Measurements from ENCODE around the gene AVEN.
A peak's percentile ranks its signal among the peaks of the same experiment; 100 is the strongest.

Gene AVEN

DNA sequence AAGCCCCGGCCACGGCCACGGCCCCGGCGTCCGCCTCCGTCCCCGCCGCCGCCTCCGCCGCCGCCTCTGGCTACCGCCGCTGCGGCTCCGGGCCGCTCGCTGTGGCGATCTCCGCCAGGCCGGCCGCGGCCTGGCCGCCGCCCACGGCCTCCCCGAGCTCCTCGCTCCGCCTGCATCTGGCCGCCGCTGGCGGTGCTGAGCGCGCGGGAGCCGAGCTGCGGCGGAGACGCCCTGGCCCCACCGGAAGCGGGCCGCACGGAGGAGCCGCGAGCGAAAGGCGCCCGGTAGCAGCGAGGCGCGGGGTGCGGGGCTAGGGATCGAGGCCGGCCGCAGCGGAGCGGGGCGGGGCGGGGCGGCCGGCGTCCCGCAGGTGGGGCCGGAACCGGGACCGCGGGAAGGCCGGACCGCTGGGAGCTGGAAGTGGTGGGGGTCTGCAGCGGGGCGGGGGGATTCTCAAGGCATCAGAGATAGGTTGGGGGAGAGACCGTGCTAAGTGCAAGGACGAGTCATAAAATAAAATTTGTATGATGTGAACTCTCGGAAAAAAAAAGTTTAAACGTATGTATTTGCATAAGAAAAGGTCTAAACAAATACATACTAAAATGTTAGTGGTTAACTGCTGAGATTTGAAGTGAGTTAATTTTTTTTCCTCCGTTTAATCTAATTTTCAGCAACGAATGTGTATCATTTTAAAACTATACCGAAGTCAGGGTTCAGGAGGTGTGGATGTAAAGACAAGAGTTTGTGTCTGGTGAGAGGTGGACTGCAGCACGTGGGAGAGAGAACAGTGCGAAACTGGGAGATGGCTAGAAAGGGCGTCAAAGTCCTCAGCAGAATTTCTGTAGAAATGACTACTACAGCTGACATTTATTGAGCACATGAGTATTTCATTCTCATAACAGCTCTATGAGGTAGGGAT lies at the start of gene AVEN:
Gene AVEN (minus strand): TSS at position 334 of the 919 bp plus-strand sequence. CDS start 158 bp downstream, at position 176.
- no peak for TF ChIP-seq CTCF (IDR thresholded peaks at IDR 0.05)
- TF ChIP-seq ZFX (IDR thresholded peaks at IDR 0.05; ENCODE audit: borderline replicate concordance): no peak
- peak within 1 kb of the TSS; percentile 93 for H3K27ac ChIP-seq

DNA sequence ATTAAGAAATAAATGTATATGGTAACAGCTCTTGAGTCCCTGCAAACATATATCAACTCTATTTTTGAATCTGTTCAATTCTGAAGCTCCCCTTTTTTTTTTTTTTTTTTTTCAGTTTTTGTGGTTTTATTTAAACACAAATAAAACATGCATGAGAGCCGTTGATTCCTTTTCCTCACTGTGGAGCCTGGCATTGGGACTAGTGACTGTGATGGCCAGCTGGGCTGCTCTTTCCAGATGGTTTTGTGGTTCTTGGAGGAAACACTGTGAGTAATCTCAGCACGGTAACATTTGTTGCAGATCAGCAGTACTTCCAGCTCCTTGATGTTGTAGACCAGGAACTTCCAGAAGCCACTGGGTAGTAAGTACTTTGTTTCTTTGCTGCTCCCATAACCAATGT lies 46.7 kb upstream of the AVEN start:
- no peak overlapping the region for H3K27ac ChIP-seq
- no peak for TF ChIP-seq CTCF (IDR thresholded peaks at IDR 0.05)
- no peak for TF ChIP-seq ZFX (IDR thresholded peaks at IDR 0.05; ENCODE audit: borderline replicate concordance)

- no peak for TF ChIP-seq CTCF (IDR thresholded peaks at IDR 0.05)
- TF ChIP-seq ZFX (IDR thresholded peaks at IDR 0.05; ENCODE audit: borderline replicate concordance): no peak
- no peak overlapping the region for H3K27ac ChIP-seq
Observed at GRCh38 chr15:34084086-34084485, 45.1 kb upstream of the AVEN start.

DNA sequence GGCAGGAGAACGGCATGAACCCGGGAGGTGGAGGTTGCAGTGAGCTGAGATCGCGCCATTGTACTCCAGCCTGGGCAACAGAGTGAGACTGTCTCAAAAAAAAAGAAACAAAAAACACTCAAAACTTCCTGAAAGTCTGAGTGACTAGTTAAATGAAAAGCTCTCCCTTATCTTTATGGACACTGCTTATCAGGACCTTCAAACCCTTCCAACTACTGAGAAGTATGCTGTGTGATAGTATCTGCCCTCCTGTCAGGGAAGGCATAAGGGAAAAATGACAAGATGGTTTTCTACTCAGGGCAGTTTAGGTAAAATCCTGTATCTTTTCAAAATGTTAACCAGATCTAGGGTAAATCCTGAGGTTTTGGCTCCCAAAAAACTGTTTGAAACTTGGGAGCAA lies 40.9 kb upstream of the AVEN start:
- TF ChIP-seq CTCF (IDR thresholded peaks at IDR 0.05) (no peak), ZFX (IDR thresholded peaks at IDR 0.05; ENCODE audit: borderline replicate concordance) (no peak)
- no peak overlapping the region for H3K27ac ChIP-seq

DNA sequence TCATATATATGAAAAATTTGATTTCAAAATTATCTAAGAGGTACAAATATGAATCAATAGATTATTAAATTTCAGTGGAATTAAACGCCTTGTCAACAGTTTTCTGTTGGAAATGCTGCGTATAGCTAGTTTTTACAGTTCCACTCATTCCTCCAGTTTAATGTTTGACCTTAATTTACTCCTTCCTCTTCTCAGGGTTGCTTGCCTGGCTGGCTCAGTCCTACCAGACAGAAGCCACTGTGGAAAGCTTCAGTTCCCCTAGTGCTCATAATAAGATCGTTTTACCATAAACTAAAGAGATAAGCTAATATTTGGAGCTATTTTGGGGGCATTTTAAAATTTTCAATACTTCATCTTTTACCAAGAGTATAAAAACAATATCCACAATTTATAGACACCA lies 39.9 kb upstream of the AVEN start:
- H3K27ac ChIP-seq: no peak overlapping the region
- TF ChIP-seq CTCF (IDR thresholded peaks at IDR 0.05): no peak
- TF ChIP-seq ZFX (IDR thresholded peaks at IDR 0.05; ENCODE audit: borderline replicate concordance): no peak

DNA sequence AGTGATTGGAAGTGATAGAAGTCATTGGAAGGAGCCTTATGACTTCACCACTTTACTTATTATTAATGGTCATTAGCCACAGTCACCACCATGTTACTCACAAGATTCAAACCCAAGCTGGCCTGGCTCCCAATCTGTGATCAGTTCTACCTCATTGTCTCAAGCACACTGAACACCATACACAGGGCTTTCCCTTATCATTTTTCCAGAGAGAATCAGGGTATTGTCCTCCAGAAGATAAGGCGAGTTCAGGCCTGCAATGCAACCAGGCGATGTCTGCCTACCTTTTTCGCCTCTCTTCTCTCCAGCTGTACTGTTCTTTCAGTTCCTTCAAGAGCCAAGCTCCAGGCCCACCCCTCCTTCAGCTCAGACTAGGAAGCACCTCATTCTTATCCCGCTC lies 37.8 kb upstream of the AVEN start:
- no peak for TF ChIP-seq CTCF (IDR thresholded peaks at IDR 0.05)
- TF ChIP-seq ZFX (IDR thresholded peaks at IDR 0.05; ENCODE audit: borderline replicate concordance): no peak
- H3K27ac ChIP-seq: no peak overlapping the region

DNA sequence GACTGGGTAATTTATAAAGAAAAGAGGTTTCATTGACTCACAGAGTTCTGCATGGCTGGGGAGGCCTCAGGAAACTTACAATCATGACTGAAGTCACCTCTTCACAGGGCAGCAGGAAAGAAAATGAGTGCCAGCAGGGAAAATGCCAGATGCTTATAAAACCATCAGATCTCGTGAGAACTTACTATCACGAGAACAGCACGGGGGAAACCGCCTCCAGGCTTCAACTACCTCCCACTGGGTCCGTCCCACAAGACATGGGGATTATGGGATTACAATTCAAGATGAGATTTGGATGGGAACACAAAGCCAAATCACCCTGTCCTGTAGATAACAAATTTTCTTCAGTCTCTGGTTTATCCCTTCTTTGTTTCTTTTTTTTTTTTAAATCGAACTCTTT lies 31.0 kb upstream of the AVEN start:
- H3K27ac ChIP-seq: no peak overlapping the region
- TF ChIP-seq ZFX (IDR thresholded peaks at IDR 0.05; ENCODE audit: borderline replicate concordance) (no peak), CTCF (IDR thresholded peaks at IDR 0.05) (no peak)

Measured in 22Rv1 (cell line).